A549 (cell line): ENCODE results near the gene NSMCE3.

ENCODE experiments used
- CHD2 ChIP-seq: fragments of 150-350 bp; IDR thresholded peaks from 2 replicates; pipeline ENCODE4 v1.6.1; 2014; ENCODE audit warnings: low read length; ENCODE audit not compliant: partially characterized antibody
- CTCF ChIP-seq: fragments of >200 bp; sonication (Bioruptor Twin); formaldehyde crosslinking; IDR thresholded peaks from 3 replicates; pipeline ENCODE4 v1.5.1; 2016
- EP300 ChIP-seq, 2 experiments: fragments of >200 bp; sonication (Bioruptor Twin); formaldehyde crosslinking; IDR thresholded peaks; 2 replicates in 1 of 2; 3 replicates in 1 of 2; pipeline ENCODE4 v1.6.1; 2016 to 2017
- HOXB13 ChIP-seq: fragments of 250-450 bp; sonication (Bioruptor Pico); IDR thresholded peaks from 2 replicates; pipeline ENCODE4 v1.5.0; 2020; ENCODE audit warnings: low read depth, mild to moderate bottlenecking, moderate library complexity
- JUN ChIP-seq, 2 experiments: fragments of >200 bp; sonication (Bioruptor Twin); formaldehyde crosslinking; IDR thresholded peaks; 2 replicates in 1 of 2; 3 replicates in 1 of 2; pipeline ENCODE4 v1.6.1; 2016 to 2017
- POLR2A ChIP-seq: IDR thresholded peaks from 2 replicates; pipeline ENCODE4 v1.6.1; 2012; ENCODE audit warnings: mild to moderate bottlenecking, low read length
- ZFP36 ChIP-seq: fragments of 450-650 bp; IDR thresholded peaks from 2 replicates; pipeline ENCODE4 v1.6.1; 2014; ENCODE audit warnings: borderline replicate concordance; ENCODE audit not compliant: partially characterized antibody

GRCh38 chr15:29316422-29316821 is 46.8 kb upstream of the NSMCE3 start:
- no peak for TF ChIP-seq CTCF
- TF ChIP-seq POLR2A, result no peak
- TF ChIP-seq EP300 (IDR thresholded peaks at IDR 0.05), result no peak
- no peak for TF ChIP-seq CHD2
- no peak for TF ChIP-seq ZFP36
- no peak for TF ChIP-seq JUN (IDR thresholded peaks at IDR 0.05)
- TF ChIP-seq HOXB13 (CRISPR knock-in tag), result no peak
